Stimulated activated CD4-positive, alpha-beta T cell treated with anti-CD3 and anti-CD28 coated beads, Interleukin-4, amount 100 ng/mL, for 4 hours (primary cell): ENCODE results near the gene PUS3.

Experiments
- DNase-seq, 2 experiments: peaks; one replicate each; pipeline ENCODE4 v3.0.0-alpha.2; 2020

The PUS3 gene

GRCh38 chr11:125940145-125940544, 37.1 kb upstream of the PUS3 start:
- no peak for DNase-seq

GRCh38 chr11:125939081-125939521, 36.1 kb upstream of the PUS3 start:
- DNase-seq = no peak

GRCh38 chr11:125938418-125938817, 35.4 kb upstream of the PUS3 start:
- DNase-seq = no peak

GRCh38 chr11:125935618-125936199, 32.7 kb upstream of the PUS3 start:
- DNase-seq = no peak

- no peak for DNase-seq
These were observed 32.0 kb upstream of the PUS3 start for GRCh38 chr11:125935056-125935455.

GRCh38 chr11:125934473-125934872, 31.5 kb upstream of the PUS3 start:
- no peak for DNase-seq

- DNase-seq = no peak
These were observed 30.2 kb upstream of the PUS3 start for GRCh38 chr11:125933030-125933813.

- no peak for DNase-seq
These were observed 29.3 kb upstream of the PUS3 start for GRCh38 chr11:125932301-125932700.

GRCh38 chr11:125931668-125932067, 28.7 kb upstream of the PUS3 start:
- DNase-seq = no peak

GRCh38 chr11:125931116-125931515, 28.1 kb upstream of the PUS3 start:
- DNase-seq = no peak

- no peak for DNase-seq
These were observed 27.1 kb upstream of the PUS3 start for GRCh38 chr11:125930076-125930450.

- DNase-seq = no peak
These were observed 26.6 kb upstream of the PUS3 start for GRCh38 chr11:125929445-125930075.

- no peak for DNase-seq
These were observed 23.7 kb upstream of the PUS3 start for GRCh38 chr11:125926682-125927081.

GRCh38 chr11:125925804-125926203, 22.8 kb upstream of the PUS3 start:
- DNase-seq = no peak

- DNase-seq = no peak
These were observed 22.3 kb upstream of the PUS3 start for GRCh38 chr11:125925247-125925740.

GRCh38 chr11:125924384-125925007, 21.5 kb upstream of the PUS3 start:
- DNase-seq = no peak

GRCh38 chr11:125923633-125924032, 20.6 kb upstream of the PUS3 start:
- no peak for DNase-seq

- peak; percentile 26 to 38 for DNase-seq
These were observed 20.1 kb upstream of the PUS3 start for GRCh38 chr11:125923012-125923579.

- no peak for DNase-seq
These were observed 19.1 kb upstream of the PUS3 start for GRCh38 chr11:125922156-125922555.

- DNase-seq = no peak
These were observed 18.0 kb upstream of the PUS3 start for GRCh38 chr11:125921042-125921441.

- no peak for DNase-seq
These were observed 15.3 kb upstream of the PUS3 start for GRCh38 chr11:125918140-125918840.

- no peak for DNase-seq
These were observed 13.8 kb upstream of the PUS3 start for GRCh38 chr11:125916683-125917347.
